ENCODE results near the gene LIPN. TPM values are rescaled to one million over a fixed set of nuclear protein-coding genes. Genes with fewer than 3 reads are reported as not detected.

LIPN gene
- polyA plus RNA-seq, 1 donor from 2014 or later: 0.31 TPM

GRCh38 chr10:88800152-88801125 lies 40.6 kb downstream of the LIPN start:
- Mint-ChIP-seq H3K27ac (no peak overlapping the region), H3K4me3 (no peak overlapping the region), H3K4me1 (no peaks in the 10 kb centered on the region), H3K36me3 (no peaks in the 10 kb centered on the region), H3K9me3 (peaks cover 0 to 3% (median 0%) of the 10 kb centered on the region in 3 donors), H3K27me3 (peaks cover 3% of the 10 kb centered on the region)

DNA sequence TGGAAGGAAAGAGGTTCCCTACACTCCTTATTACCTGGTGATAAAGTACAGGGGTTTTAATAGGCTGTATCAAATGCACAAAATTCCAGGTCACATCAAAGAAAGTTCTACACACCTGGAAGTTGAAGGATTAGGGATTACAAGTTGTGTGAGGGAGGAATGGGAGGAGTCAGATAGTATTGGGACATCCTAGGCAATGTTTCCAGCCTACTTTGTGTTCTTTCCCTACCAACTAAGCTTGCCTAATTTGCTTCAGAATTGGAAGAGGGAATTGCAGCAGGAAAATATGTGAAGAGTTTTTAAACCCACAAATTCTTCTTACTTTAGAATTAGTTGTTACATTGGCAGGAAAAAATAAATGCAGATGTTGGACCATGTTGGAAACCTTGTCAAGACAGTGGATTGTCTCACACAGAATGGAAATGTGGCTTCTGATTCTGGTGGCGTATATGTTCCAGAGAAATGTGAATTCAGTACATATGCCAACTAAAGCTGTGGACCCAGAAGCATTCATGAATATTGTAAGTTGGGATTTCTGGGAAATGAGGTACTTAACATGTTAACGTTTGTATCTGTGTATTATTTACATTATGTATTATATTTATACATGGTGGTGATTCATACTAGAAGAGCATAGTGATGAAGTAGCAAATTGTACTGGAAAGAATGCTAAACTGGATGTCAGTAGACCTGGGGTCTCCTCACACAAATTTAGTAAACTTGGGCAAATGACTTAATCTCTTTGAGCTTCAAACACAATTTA lies 42.9 kb downstream of the LIPN start, which contains the start of gene LIPM:
LIPM (plus strand) TSS at position 208 of the 763 bp plus-strand sequence; CDS start at position 375, 167 bp downstream.
- no peak within 1 kb of the TSS for H3K4me3 Mint-ChIP-seq
- H3K27me3 Mint-ChIP-seq: peaks cover 3% of the 10 kb centered on the region
- H3K4me1 Mint-ChIP-seq: no peaks in the 10 kb centered on the region
- no peak within 1 kb of the TSS for H3K27ac Mint-ChIP-seq
- H3K9me3 Mint-ChIP-seq: peaks cover 0 to 3% (median 0%) of the 10 kb centered on the region in 3 donors
- H3K36me3 Mint-ChIP-seq: no peaks in the 10 kb centered on the region

DNA sequence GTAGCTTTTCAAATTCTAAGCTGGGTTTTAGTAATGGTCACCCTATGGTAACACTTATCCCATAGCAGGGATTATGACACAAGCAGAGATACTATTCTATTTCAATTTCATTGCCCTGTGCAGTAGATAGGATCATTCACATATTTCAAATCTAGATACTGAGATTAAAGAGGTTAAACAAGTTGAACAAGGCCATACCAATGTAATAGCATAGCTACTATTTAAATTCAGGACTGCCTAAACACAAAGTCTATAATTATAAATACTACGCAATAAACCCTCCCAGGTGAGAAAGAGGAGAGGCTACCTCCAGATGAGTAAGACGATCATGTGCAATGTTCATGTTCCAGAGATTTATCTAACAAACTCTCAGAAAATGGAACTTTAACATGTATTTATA lies 43.8 kb downstream of the LIPN start:
- Mint-ChIP-seq H3K27ac (no peak overlapping the region), H3K27me3 (no peaks in the 10 kb centered on the region), H3K4me3 (no peak overlapping the region), H3K36me3 (no peaks in the 10 kb centered on the region), H3K9me3 (peaks cover 0 to 3% (median 0%) of the 10 kb centered on the region in 3 donors), H3K4me1 (no peaks in the 10 kb centered on the region)

DNA sequence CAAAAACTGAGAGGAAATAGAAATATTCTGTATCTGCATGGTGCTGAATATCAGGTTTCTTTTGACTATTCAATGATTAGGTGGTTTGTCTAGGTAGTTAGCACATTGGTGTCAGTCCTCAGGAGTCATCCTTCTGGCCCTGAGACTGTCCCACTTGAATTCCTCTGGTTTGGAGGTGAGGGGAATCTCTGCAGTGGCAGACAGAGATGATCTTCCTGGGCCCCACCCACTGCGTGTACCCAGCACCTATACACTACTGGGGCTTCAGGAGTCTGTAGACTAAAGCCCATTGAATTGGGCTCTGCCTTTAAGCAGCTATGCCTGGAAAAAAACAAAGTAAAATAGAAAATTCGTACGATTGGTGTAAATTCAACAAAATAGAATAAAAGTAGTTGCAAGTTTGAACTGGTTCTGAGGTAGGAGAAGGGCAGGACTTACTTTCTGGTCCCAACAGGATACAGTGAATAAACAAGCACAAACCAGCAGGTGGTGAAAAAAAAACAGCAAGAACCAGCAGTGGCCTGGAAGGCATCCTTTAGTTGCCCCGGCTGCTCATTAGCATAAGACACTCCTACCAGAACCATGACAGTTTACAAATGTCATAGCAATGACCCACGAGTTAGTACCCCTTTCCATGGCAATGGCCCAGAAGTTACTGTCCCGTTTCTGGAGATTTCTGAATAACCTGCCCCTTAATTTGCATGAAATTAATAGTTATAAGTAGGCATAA lies 44.4 kb downstream of the LIPN start:
- peak overlapping the region in 1 of 3 donors; percentile 25 for H3K27ac Mint-ChIP-seq
- no peaks in the 10 kb centered on the region for H3K36me3 Mint-ChIP-seq
- no peak overlapping the region for H3K4me3 Mint-ChIP-seq
- no peaks in the 10 kb centered on the region for H3K4me1 Mint-ChIP-seq
- no peaks in the 10 kb centered on the region for H3K27me3 Mint-ChIP-seq
- peaks cover 0 to 3% (median 0%) of the 10 kb centered on the region in 3 donors for H3K9me3 Mint-ChIP-seq

GRCh38 chr10:88805361-88805760 lies 45.5 kb downstream of the LIPN start:
- Mint-ChIP-seq H3K4me1 (peaks cover 0 to 4% (median 0%) of the 10 kb centered on the region in 3 donors), H3K9me3 (peaks cover 0 to 3% (median 0%) of the 10 kb centered on the region in 3 donors), H3K36me3 (no peaks in the 10 kb centered on the region), H3K27ac (no peak overlapping the region), H3K4me3 (no peak overlapping the region), H3K27me3 (no peaks in the 10 kb centered on the region)

GRCh38 chr10:88805924-88806323 lies 46.1 kb downstream of the LIPN start:
- Mint-ChIP-seq H3K27ac (no peak overlapping the region), H3K4me3 (no peak overlapping the region), H3K36me3 (no peaks in the 10 kb centered on the region), H3K9me3 (peaks cover 0 to 3% (median 0%) of the 10 kb centered on the region in 3 donors), H3K4me1 (peaks cover 0 to 4% (median 0%) of the 10 kb centered on the region in 3 donors), H3K27me3 (no peaks in the 10 kb centered on the region)

- H3K9me3 Mint-ChIP-seq: no peaks in the 10 kb centered on the region
- H3K27me3 Mint-ChIP-seq: no peaks in the 10 kb centered on the region
- no peak overlapping the region for H3K27ac Mint-ChIP-seq
- peaks cover 0 to 4% (median 0%) of the 10 kb centered on the region in 3 donors for H3K4me1 Mint-ChIP-seq
- no peaks in the 10 kb centered on the region for H3K36me3 Mint-ChIP-seq
- no peak overlapping the region for H3K4me3 Mint-ChIP-seq
Observed at GRCh38 chr10:88809621-88810020, 49.8 kb downstream of the LIPN start.

GRCh38 chr10:88810196-88810961 lies 50.6 kb downstream of the LIPN start:
- Mint-ChIP-seq H3K4me3 (no peak overlapping the region), H3K27me3 (no peaks in the 10 kb centered on the region), H3K36me3 (no peaks in the 10 kb centered on the region), H3K27ac (no peak overlapping the region), H3K9me3 (no peaks in the 10 kb centered on the region), H3K4me1 (peaks cover 0 to 4% (median 0%) of the 10 kb centered on the region in 3 donors)

DNA sequence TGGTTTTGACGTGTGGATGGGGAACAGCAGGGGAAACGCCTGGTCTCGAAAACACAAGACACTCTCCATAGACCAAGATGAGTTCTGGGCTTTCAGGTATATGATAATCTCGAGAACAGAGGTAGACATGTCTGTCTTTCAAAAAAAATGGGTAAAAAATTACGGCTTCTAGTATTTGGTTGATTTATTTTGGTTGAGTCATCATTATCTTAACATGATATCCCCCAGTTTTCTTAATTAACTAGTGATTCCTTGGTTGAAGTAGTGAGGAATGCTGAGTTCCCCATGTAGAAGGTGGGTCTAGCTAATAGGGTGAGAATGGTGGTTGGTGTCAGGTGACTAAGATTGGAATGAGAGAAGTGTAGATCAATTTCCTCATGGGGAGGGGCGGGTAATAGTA lies 53.4 kb downstream of the LIPN start:
- no peaks in the 10 kb centered on the region for H3K27me3 Mint-ChIP-seq
- no peaks in the 10 kb centered on the region for H3K9me3 Mint-ChIP-seq
- H3K4me3 Mint-ChIP-seq: no peak overlapping the region
- H3K27ac Mint-ChIP-seq: no peak overlapping the region
- H3K36me3 Mint-ChIP-seq: no peaks in the 10 kb centered on the region
- peaks cover 0 to 4% (median 0%) of the 10 kb centered on the region in 3 donors for H3K4me1 Mint-ChIP-seq

DNA sequence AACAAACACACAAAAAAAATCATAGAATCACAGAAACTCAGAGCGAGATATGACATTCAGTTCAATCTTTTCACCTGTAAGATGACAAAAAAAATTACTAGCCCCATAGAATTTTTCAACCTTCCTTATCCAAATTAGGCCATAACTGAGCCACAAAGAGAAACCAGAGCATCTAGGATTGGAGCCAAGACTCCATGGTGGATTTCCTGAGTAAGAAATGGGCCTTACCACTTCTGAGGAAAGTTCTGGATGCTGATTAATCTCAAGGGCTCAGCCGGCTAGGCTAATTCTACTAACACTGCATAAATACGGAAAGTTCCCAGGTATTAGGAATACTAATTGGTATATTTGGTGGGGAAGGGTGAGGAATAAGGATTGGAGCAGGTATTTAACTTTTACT lies 59.5 kb downstream of the LIPN start:
- Mint-ChIP-seq H3K36me3 (peaks cover 2% of the 10 kb centered on the region), H3K9me3 (peaks cover 0 to 3% (median 0%) of the 10 kb centered on the region in 3 donors), H3K27ac (no peak overlapping the region), H3K27me3 (no peaks in the 10 kb centered on the region), H3K4me1 (peaks cover 0 to 2% (median 0%) of the 10 kb centered on the region in 3 donors), H3K4me3 (no peak overlapping the region)

DNA sequence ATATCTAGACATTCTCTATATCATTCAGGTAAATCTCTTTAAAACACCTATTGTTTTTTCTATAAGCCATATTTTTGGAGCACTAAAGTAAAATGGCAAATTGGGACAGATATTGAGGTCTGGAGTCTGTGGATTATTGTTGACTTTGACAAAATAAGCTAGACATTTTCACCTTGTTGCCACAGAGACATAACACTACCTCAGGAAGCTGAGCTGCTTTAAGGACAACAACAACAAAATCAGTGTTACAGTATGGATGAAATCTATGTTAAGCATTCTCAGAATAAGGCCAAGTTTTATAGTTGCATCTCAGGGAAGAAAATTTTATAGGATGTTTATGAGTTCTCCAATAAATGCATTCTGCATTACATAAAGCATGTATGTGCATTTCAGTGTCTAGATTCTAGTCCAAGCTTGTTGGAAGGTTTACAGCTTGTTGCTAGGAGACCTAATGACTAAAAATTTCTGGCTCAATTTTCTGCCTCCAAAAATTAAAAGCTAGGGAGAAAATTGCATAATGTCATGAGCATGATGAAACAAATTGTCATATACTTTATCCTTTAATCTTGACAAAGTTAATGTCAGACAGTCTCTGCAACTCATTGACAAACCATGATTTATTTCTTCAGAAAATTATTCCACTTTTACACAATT lies 61.1 kb downstream of the LIPN start:
- Mint-ChIP-seq H3K4me3 (no peak overlapping the region), H3K4me1 (peaks cover 9 to 10% (median 10%) of the 10 kb centered on the region in 3 donors), H3K9me3 (peaks cover 0 to 3% (median 0%) of the 10 kb centered on the region in 3 donors), H3K27me3 (no peaks in the 10 kb centered on the region), H3K27ac (no peak overlapping the region), H3K36me3 (peaks cover 2% of the 10 kb centered on the region)

DNA sequence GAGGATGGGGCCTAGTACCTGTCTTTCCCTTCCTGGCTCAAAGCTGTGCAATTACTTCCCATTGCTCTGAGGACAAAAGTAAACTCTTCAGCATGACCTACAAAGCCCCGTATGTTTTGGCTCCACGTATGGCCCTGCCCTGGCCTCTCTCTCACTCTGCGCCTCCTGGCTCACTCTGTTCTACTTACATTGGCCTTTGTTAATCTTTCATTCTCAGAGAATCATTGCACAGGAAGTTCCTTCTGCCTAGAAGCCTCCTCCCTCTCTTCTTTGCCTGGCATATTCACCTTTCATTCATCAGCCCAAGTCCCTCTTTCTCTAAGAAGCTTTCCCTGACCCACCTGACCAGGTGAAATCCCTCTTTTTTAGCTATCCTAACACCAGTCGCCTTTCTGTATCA lies 66.6 kb downstream of the LIPN start:
- H3K27me3 Mint-ChIP-seq: peaks cover 6% of the 10 kb centered on the region
- H3K27ac Mint-ChIP-seq: peak overlapping the region in 2 of 3 donors; percentile 39 to 50
- H3K4me1 Mint-ChIP-seq: peaks cover 22 to 24% (median 24%) of the 10 kb centered on the region in 3 donors
- peaks cover 2% of the 10 kb centered on the region for H3K36me3 Mint-ChIP-seq
- H3K9me3 Mint-ChIP-seq: peaks cover 0 to 3% (median 0%) of the 10 kb centered on the region in 3 donors
- peak overlapping the region in 3 of 4 donors; percentile 10 to 53 (median 18) for H3K4me3 Mint-ChIP-seq

GRCh38 chr10:88827671-88828070 lies 67.9 kb downstream of the LIPN start:
- Mint-ChIP-seq H3K27me3 (peaks cover 10% of the 10 kb centered on the region), H3K4me1 (peaks cover 27 to 28% (median 27%) of the 10 kb centered on the region in 3 donors), H3K9me3 (peaks cover 0 to 3% (median 0%) of the 10 kb centered on the region in 3 donors), H3K27ac (no peak overlapping the region), H3K4me3 (no peak overlapping the region), H3K36me3 (peaks cover 2% of the 10 kb centered on the region)
